SK-N-SH (cell line): ENCODE results near the gene LRRC59.

Experiments used
- EZH2phosphoT487 ChIP-seq: fragments of 200-600 bp; sonication (generic); IDR thresholded peaks from 2 replicates; pipeline ENCODE4 v1.6.1; 2017; ENCODE audit warnings: low read depth, mixed run types, mild to moderate bottlenecking, antibody characterized with exemption, moderate library complexity, borderline replicate concordance
- GABPA ChIP-seq: IDR thresholded peaks from 2 replicates; pipeline ENCODE4 v1.4.0; 2012; ENCODE audit warnings: low read depth, mild to moderate bottlenecking
- MAX ChIP-seq: IDR thresholded peaks from 2 replicates; pipeline ENCODE4 v1.4.0; 2012; ENCODE audit warnings: low read depth
- POLR2AphosphoS5 ChIP-seq: IDR thresholded peaks from 2 replicates; pipeline ENCODE4 v1.6.1; 2012; ENCODE audit warnings: low read depth, low read length
- RAD21 ChIP-seq: IDR thresholded peaks from 2 replicates; pipeline ENCODE4 v1.6.1; 2012; ENCODE audit warnings: mild to moderate bottlenecking, low read length
- SMC3 ChIP-seq: IDR thresholded peaks from 2 replicates; pipeline ENCODE4 v1.6.1; 2012; ENCODE audit warnings: low read depth, low read length, improper control_type of control experiment
- TF ChIP-seq, protein P1 (sequence below): fragments of 200-600 bp; sonication (generic); IDR thresholded peaks from 2 replicates; pipeline ENCODE4 v1.6.1; 2017; ENCODE audit warnings: antibody characterized with exemption, mild to moderate bottlenecking, moderate library complexity

DNA sequence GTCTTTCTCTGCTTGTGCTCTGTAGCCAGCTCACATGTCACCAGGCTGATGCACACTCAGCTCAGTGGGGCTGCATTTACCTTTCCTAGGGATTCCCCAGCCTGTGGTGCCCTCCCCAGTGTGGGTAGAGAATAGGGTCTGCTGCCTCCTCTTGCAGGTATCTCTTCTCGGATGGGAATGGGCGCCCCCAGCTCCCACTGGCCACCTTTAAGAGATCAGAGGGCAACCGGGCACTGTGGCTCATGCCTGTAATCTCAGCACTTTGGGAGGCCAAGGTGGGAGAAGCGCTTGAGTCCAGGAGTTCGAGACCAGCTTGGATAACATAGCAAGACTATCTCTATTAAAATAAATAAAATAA, 48.1 kb downstream of the LRRC59 start:
- TF ChIP-seq, protein P1, sequence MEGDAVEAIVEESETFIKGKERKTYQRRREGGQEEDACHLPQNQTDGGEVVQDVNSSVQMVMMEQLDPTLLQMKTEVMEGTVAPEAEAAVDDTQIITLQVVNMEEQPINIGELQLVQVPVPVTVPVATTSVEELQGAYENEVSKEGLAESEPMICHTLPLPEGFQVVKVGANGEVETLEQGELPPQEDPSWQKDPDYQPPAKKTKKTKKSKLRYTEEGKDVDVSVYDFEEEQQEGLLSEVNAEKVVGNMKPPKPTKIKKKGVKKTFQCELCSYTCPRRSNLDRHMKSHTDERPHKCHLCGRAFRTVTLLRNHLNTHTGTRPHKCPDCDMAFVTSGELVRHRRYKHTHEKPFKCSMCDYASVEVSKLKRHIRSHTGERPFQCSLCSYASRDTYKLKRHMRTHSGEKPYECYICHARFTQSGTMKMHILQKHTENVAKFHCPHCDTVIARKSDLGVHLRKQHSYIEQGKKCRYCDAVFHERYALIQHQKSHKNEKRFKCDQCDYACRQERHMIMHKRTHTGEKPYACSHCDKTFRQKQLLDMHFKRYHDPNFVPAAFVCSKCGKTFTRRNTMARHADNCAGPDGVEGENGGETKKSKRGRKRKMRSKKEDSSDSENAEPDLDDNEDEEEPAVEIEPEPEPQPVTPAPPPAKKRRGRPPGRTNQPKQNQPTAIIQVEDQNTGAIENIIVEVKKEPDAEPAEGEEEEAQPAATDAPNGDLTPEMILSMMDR = no peak
- TF ChIP-seq EZH2phosphoT487 (no peak), POLR2AphosphoS5 (no peak), SMC3 (no peak), MAX (no peak), RAD21 (no peak), GABPA (no peak)
